Erythroblast (primary cell): ENCODE results near the gene ANKFN1.

ENCODE experiments used
- GATA1 ChIP-seq: IDR thresholded peaks from 2 replicates; pipeline ENCODE4 v1.6.1; 2011; ENCODE audit warnings: low read depth, mild to moderate bottlenecking, control low read depth, low read length, moderate library complexity
- POLR2A ChIP-seq: IDR thresholded peaks from 2 replicates; pipeline ENCODE4 v1.6.1; 2011; ENCODE audit warnings: mild to moderate bottlenecking, low read length

- no peak for TF ChIP-seq POLR2A
- TF ChIP-seq GATA1 = no peak
Observed at GRCh38 chr17:56445692-56446411, 292.6 kb downstream of the ANKFN1 start.
